ENCODE data around the gene CYP1B1.

GRCh38 chr2:38105922-38106321 lies 30.0 kb upstream of the CYP1B1 start:
- TF ChIP-seq CTCF (IDR thresholded peaks at IDR 0.05) (no peak), POLR2A (IDR thresholded peaks at IDR 0.05) (no peak)
